ENCODE results near the gene PIP4K2B. TPM values are rescaled to one million over a fixed set of nuclear protein-coding genes. Genes with fewer than 3 reads are reported as not detected.
A peak's percentile ranks its signal among the peaks of the same experiment; 100 is the strongest.

Gene PIP4K2B
- total and polyA plus RNA-seq, 2 of the 8 experiments (the other 6 are each of a cell fraction or from before 2014, with no cell fraction given): 21.5 to 57.8 TPM

GRCh38 chr17:38746004-38746848 lies 53.1 kb downstream of the PIP4K2B start:
- peaks cover 21% of the 10 kb centered on the region for H3K79me1 ChIP-seq (ENCODE audit: low read depth, low read length)
- POLR2A ChIA-PET (ENCODE audit: partially characterized antibody): interaction anchor here (0.7 to 4.8 kb wide), 9 partner anchors 9 to 294 kb away, joined by 3 to 40 read pairs (median 4); partner anchors contain the start of genes CISD3 and MLLT6

More at GRCh38 chr17:38746004-38746848, 53.1 kb downstream of the PIP4K2B start:
- H3K4me1 ChIP-seq (replicated peaks in 1 of 4; ENCODE audit: control insufficient read depth in 3 of 4, insufficient read depth in 4 of 4, low read length in 3 of 4): peaks cover 7 to 37% (median 23%) of the 10 kb centered on the region in 4 experiments
- no peaks in the 10 kb centered on the region for H3K9me3 ChIP-seq (ENCODE audit: insufficient read depth in 2 of 2, low read depth in 1 of 2, low read length in 1 of 2)
- H2AFZ ChIP-seq (ENCODE audit: low read length): no peak overlapping the region
- H4K20me1 ChIP-seq (replicated peaks in 1 of 2; ENCODE audit: control insufficient read depth in 1 of 2, insufficient read depth in 2 of 2, low read length in 2 of 2): peaks cover 38 to 40% of the 10 kb centered on the region in 2 experiments
- H3K9ac ChIP-seq (replicated peaks in 1 of 4; ENCODE audit: extremely low read depth in 1 of 4, low read depth in 3 of 4, low read length in 3 of 4): peak overlapping the region in 1 of 4 experiments; percentile 63; a peak in 3 of 7 replicates
- 52% methylated on average over 8 of the region's 8 CpGs; no CpG with 5 or more reads in 1 of the 2 experiments for WGBS, 2 experiments (ENCODE audit: extremely low coverage in 1 of 2, insufficient coverage in 1 of 2, insufficient read length in 1 of 2, insufficient replicate concordance in 2 of 2, low coverage in 1 of 2, low lambda C conversion rate in 2 of 2, missing lambda C conversion rate in 1 of 2)
- H3K4me3 ChIP-seq (ENCODE audit: extremely low read depth in 1 of 4, insufficient read depth in 2 of 4, low read depth in 3 of 4, low read length in 4 of 4): peak overlapping the region; percentile 78 to 90 (median 88); a peak in 7 of 8 replicates
- H3K56ac ChIP-seq (replicated peaks; ENCODE audit: insufficient read length, low read depth, low read length): no peak overlapping the region
- H3K18ac ChIP-seq (ENCODE audit: extremely low read depth, low read length): no peak overlapping the region; the same call in none of the 2 replicates
- H2BK20ac ChIP-seq (ENCODE audit: low read length): no peak overlapping the region
- DNase-seq (ENCODE audit: low read depth in 1 of 2, low spot score in 2 of 2): no peak
- no peak overlapping the region for H4K5ac ChIP-seq (ENCODE audit: insufficient read length, low read depth, low read length)
- peaks cover 41% of the 10 kb centered on the region for H3K23me2 ChIP-seq (ENCODE audit: low read depth, low read length)
- peak overlapping the region; percentile 13 for H4K91ac ChIP-seq (replicated peaks; ENCODE audit: insufficient read length, low read length)
- peak overlapping the region; percentile 77; the same call in 1 of the 2 replicates for H2BK5ac ChIP-seq (ENCODE audit: low read depth, low read length)
- no peak overlapping the region for H3K14ac ChIP-seq (ENCODE audit: insufficient read length)
- peaks cover 43 to 61% of the 10 kb centered on the region in 2 experiments for H3K79me2 ChIP-seq (ENCODE audit: control insufficient read depth in 1 of 2, insufficient read depth in 2 of 2, low read length in 2 of 2)
- FAIRE-seq: no peak
- H4K8ac ChIP-seq (ENCODE audit: extremely low read depth, insufficient read depth, low read length): no peak overlapping the region
- H3K23ac ChIP-seq (ENCODE audit: insufficient read length): no peak overlapping the region
- peaks cover 0 to 11% (median 5%) of the 10 kb centered on the region in 4 experiments; a peak in 5 of 7 replicates for H3K27me3 ChIP-seq (replicated peaks in 1 of 4; ENCODE audit: control insufficient read depth in 3 of 4, extremely low read depth in 1 of 4, insufficient read depth in 3 of 4, low read length in 3 of 4)
- TF ChIP-seq SIN3A (conservative IDR thresholded peaks at IDR 0.05 in 1 of 2, IDR thresholded peaks at IDR 0.05 in 1 of 2; ENCODE audit: low read depth in 1 of 2, low read length in 2 of 2) (peak in 1 of 2 experiments; percentile 49; a peak in 1 of 4 replicates), USF2 (IDR thresholded peaks at IDR 0.05; ENCODE audit: low read length) (peak; percentile 33; the same call in 1 of the 2 replicates), GABPA (IDR thresholded peaks at IDR 0.05; ENCODE audit: borderline replicate concordance, insufficient read depth, low read length) (no peak)
- no peak overlapping the region for H3K27ac ChIP-seq (ENCODE audit: low read depth, low read length)
- peak overlapping the region; percentile 53; the same call in 1 of the 2 replicates for H2AK5ac ChIP-seq (ENCODE audit: low read depth, low read length)
- no peak overlapping the region for H2BK120ac ChIP-seq (replicated peaks; ENCODE audit: low read depth, low read length)
- H2BK15ac ChIP-seq (ENCODE audit: low read length): peak overlapping the region; percentile 34; the same call in 1 of the 2 replicates
- H2BK12ac ChIP-seq (ENCODE audit: low read depth, low read length): no peak overlapping the region; the same call in 1 of the 2 replicates
- CTCF ChIA-PET (ENCODE audit: partially characterized antibody): interaction anchor here (0.6 to 4.6 kb wide), 8 partner anchors 11 to 1128 kb away, joined by 3 to 40 read pairs (median 4); partner anchors contain the start of gene CISD3
- peak overlapping the region; percentile 84 to 89 for H3K4me2 ChIP-seq (ENCODE audit: insufficient read depth in 1 of 2, low read depth in 2 of 2, low read length in 2 of 2)
- H3K36me3 ChIP-seq (ENCODE audit: control insufficient read depth in 2 of 4, insufficient read depth in 4 of 4, low read length in 3 of 4): no peaks in the 10 kb centered on the region
- H3K4ac ChIP-seq (replicated peaks; ENCODE audit: insufficient read length, low read depth, low read length): peak overlapping the region; percentile 4

Measured in H1 (cell line).